ENCODE measurements around the gene ATP8B3. TPM values are rescaled to one million over a fixed set of nuclear protein-coding genes. Genes with fewer than 3 reads are reported as not detected.

Gene ATP8B3
- total RNA-seq, 1 donor from 2014 or later, result 5.2 TPM

GRCh38 chr19:1791879-1792278 lies 20.2 kb downstream of the ATP8B3 start:
- Mint-ChIP-seq H3K27ac (ENCODE audit: unreplicated experiment) (no peak overlapping the region), H3K27me3 (ENCODE audit: unreplicated experiment) (no peaks in the 10 kb centered on the region), H3K4me3 (ENCODE audit: unreplicated experiment) (no peak overlapping the region), H3K4me1 (ENCODE audit: unreplicated experiment) (peaks cover 3% of the 10 kb centered on the region), H3K36me3 (ENCODE audit: unreplicated experiment) (no peaks in the 10 kb centered on the region), H3K9me3 (ENCODE audit: unreplicated experiment) (no peaks in the 10 kb centered on the region)
- DNase-seq (ENCODE audit: extremely low spot score, unreplicated experiment), result no peak
- no peak for TF ChIP-seq CTCF (IDR thresholded peaks at IDR 0.05)

GRCh38 chr19:1790054-1790792 lies 21.9 kb downstream of the ATP8B3 start:
- Mint-ChIP-seq H3K4me3 (ENCODE audit: unreplicated experiment) (no peak overlapping the region), H3K36me3 (ENCODE audit: unreplicated experiment) (no peaks in the 10 kb centered on the region), H3K4me1 (ENCODE audit: unreplicated experiment) (peaks cover 3% of the 10 kb centered on the region), H3K27me3 (ENCODE audit: unreplicated experiment) (peaks cover 3% of the 10 kb centered on the region), H3K27ac (ENCODE audit: unreplicated experiment) (no peak overlapping the region), H3K9me3 (ENCODE audit: unreplicated experiment) (no peaks in the 10 kb centered on the region)
- no peak for TF ChIP-seq CTCF (IDR thresholded peaks at IDR 0.05)
- DNase-seq (ENCODE audit: extremely low spot score, unreplicated experiment), result no peak

- H3K27me3 Mint-ChIP-seq (ENCODE audit: unreplicated experiment), result peaks cover 5% of the 10 kb centered on the region
- no peak for DNase-seq (ENCODE audit: extremely low spot score, unreplicated experiment)
- H3K36me3 Mint-ChIP-seq (ENCODE audit: unreplicated experiment), result no peaks in the 10 kb centered on the region
- no peak overlapping the region for H3K27ac Mint-ChIP-seq (ENCODE audit: unreplicated experiment)
- no peaks in the 10 kb centered on the region for H3K9me3 Mint-ChIP-seq (ENCODE audit: unreplicated experiment)
- TF ChIP-seq CTCF (IDR thresholded peaks at IDR 0.05), result no peak
- no peak overlapping the region for H3K4me3 Mint-ChIP-seq (ENCODE audit: unreplicated experiment)
- H3K4me1 Mint-ChIP-seq (ENCODE audit: unreplicated experiment), result peaks cover 3% of the 10 kb centered on the region
Observed at GRCh38 chr19:1789261-1790041, 22.6 kb downstream of the ATP8B3 start.

GRCh38 chr19:1787116-1787515 lies 25.0 kb downstream of the ATP8B3 start:
- Mint-ChIP-seq H3K27me3 (ENCODE audit: unreplicated experiment) (peaks cover 10% of the 10 kb centered on the region), H3K9me3 (ENCODE audit: unreplicated experiment) (no peaks in the 10 kb centered on the region), H3K36me3 (ENCODE audit: unreplicated experiment) (no peaks in the 10 kb centered on the region), H3K4me3 (ENCODE audit: unreplicated experiment) (no peak overlapping the region), H3K27ac (ENCODE audit: unreplicated experiment) (no peak overlapping the region), H3K4me1 (ENCODE audit: unreplicated experiment) (peaks cover 3% of the 10 kb centered on the region)
- no peak for DNase-seq (ENCODE audit: extremely low spot score, unreplicated experiment)
- TF ChIP-seq CTCF (IDR thresholded peaks at IDR 0.05), result no peak

- TF ChIP-seq CTCF (IDR thresholded peaks at IDR 0.05), result no peak
- H3K27me3 Mint-ChIP-seq (ENCODE audit: unreplicated experiment), result peaks cover 10% of the 10 kb centered on the region
- H3K9me3 Mint-ChIP-seq (ENCODE audit: unreplicated experiment), result no peaks in the 10 kb centered on the region
- H3K36me3 Mint-ChIP-seq (ENCODE audit: unreplicated experiment), result no peaks in the 10 kb centered on the region
- peaks cover 3% of the 10 kb centered on the region for H3K4me1 Mint-ChIP-seq (ENCODE audit: unreplicated experiment)
- no peak overlapping the region for H3K27ac Mint-ChIP-seq (ENCODE audit: unreplicated experiment)
- no peak overlapping the region for H3K4me3 Mint-ChIP-seq (ENCODE audit: unreplicated experiment)
- DNase-seq (ENCODE audit: extremely low spot score, unreplicated experiment), result no peak
Observed at GRCh38 chr19:1786668-1787067, 25.4 kb downstream of the ATP8B3 start.

Measured in osteocyte (in vitro differentiated cells).